TTC549 (cell line): ENCODE data around the gene PRDM1.
"Not testable (repeated sequence)": the region's sequence is repeated elsewhere in the genome, so short reads cannot be mapped to it uniquely, and the experiment has no call there.

Source experiments
- FAIRE-seq: peaks from 2 replicates; lab custom pipeline; 2012; peaks lifted over from hg19 to GRCh38; lab: Jason Lieb, UNC

Gene PRDM1

DNA sequence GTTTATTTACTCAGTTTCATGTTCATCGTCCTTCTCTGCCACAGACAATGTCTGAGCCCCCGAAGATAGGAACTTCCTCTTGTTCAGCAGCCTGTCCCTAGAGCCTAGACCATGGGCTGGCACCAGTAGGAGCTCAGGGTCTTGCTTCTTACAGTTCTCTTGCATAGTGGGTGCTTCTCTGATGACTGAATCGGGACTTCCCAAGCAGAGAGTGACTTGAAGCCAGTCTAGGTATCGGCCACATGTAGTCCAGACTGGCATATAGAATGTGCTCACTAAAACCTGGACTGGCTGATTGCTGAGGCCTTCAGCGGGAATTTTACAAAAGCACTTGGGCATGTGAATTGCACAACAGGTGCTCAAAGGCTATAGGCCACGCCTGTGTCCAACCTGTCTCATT is 52.0 kb downstream of the PRDM1 start:
- FAIRE-seq: no peak

DNA sequence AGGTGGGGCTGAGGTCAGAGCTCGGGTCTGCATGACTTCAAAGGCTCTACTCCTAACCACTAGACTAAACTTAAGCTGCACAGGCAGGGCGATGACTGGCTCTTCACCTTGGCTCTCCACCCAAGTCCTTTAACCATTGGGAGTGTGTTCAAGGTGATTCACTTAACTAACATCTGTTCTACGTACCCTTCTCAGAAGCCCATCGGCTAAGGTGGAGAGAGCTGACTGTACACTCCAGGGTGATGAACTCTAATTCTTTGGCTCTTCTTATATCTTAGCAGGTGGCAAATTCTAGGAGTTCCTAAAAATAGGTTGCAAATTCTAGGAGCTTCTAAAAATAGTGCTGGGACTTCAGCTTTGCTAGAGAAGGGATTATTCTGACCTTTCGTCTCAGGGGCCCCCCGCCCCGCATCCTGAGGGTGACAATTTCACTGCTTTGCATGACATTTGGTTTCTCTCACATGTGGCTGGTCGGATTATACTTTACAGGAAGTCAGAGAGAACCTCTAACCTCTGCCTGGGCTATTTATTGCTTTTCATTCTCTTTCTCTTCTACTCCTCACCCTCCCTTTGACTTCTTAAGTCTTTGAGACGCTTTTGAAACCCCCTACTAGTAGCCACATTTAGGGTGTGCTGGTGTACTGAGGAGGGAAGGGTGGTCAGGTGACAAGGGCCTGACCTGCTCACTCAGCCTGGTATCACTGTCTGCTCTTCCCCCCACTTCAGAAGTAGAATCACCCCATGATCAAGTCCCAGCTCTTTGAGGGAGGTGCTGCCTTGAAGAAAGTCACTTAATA is 55.5 kb downstream of the PRDM1 start:
- FAIRE-seq: no peak

- no peak for FAIRE-seq
Measured at GRCh38 chr6:106142876-106143431, 56.8 kb downstream of the PRDM1 start.

- FAIRE-seq: no peak
Measured at GRCh38 chr6:106143665-106144064, 57.5 kb downstream of the PRDM1 start.

DNA sequence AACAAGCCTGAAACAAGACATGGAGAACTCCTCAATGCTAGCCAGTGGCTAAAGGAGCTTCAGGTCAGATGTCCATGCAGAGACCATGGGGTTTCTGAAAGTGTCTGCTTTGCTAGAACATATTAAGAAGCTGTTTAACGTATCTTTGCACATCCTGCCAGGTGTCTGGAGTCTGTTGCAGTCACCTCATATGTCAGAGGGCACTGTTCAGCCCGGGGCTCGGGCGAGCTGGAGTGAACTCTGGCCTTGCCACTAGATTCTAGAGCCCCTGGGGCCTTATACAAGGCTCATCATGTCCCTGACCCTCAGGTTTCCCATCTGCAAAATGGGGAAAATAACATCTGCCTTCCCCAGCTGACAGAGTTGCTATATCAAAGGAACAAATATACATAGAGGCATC is 59.0 kb downstream of the PRDM1 start:
- no peak for FAIRE-seq

- no peak for FAIRE-seq
Measured at GRCh38 chr6:106145741-106146227, 59.6 kb downstream of the PRDM1 start.

DNA sequence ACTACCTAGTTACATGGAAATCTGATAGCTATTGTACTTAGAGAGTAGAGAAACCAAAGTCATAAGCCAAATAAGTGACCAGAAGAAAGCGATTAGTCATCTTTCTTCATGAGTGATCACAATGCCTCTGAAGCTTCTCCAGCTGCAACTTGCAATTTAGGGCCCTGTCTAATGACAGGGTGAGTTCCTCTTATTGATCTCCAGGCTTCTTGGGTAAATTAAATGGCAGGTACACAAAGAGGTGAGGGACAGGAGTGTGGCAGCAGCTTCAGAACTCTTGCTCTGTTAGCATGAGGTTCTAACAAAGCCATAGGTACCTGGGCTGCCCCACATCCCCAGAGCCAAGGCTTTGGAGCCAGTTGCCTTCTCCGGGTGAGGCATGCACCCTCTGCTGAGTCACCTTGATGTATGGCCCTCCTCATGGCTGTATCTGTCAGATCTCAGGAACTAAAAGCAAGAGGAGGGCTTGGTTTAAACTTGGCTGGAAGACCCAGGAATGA is 60.8 kb downstream of the PRDM1 start:
- no peak for FAIRE-seq

DNA sequence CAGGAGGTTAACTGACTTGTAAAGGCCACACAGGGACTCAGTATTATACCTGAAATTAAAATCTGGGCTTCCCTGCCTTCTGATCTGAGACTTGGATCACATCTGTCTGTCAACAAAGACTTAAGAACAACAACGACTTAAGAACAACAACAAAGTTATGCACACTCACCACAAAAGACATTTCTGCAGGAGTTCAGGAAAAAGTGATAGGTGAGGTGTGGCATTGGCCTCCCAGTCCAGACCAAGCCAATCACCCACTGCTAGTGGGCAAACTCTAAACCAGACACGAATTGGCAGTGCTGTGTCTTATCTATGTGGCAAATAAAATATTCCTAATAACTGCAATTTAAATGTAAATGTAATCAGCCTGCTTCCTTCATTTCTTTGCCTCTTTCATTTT is 61.3 kb downstream of the PRDM1 start:
- FAIRE-seq: no peak

DNA sequence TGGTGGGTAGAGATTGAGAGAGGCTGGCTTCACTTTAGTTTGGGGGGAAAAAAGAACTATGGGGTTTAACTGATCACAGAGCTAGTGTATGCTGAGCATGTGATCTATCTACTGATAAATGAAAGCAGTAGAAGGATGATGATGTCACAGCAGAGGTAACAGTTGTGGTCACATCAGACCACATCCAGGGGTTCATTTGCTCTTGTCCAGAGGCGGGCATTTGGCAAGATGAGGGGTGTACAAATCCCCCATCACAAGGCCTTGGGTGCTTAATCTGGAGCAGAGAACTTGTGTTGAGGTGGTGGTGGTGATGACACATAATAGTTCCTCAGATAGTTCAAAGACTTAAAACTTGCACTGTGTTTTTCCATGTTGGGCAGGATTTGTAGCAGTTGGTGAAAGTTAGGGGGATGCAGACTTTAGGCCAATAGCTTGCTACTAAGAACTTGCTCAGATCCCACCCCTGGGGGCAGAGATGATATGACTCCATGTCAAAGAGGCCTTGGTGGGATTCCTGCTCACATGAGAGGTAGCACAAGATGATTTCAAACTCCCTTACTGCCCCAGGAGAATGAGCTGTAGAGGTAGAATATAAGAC is 63.4 kb downstream of the PRDM1 start:
- no peak for FAIRE-seq

- not testable (repeated sequence) for FAIRE-seq
Measured at GRCh38 chr6:106152476-106152875, 66.3 kb downstream of the PRDM1 start.

- FAIRE-seq: no peak
Measured at GRCh38 chr6:106152952-106153351, 66.8 kb downstream of the PRDM1 start.

DNA sequence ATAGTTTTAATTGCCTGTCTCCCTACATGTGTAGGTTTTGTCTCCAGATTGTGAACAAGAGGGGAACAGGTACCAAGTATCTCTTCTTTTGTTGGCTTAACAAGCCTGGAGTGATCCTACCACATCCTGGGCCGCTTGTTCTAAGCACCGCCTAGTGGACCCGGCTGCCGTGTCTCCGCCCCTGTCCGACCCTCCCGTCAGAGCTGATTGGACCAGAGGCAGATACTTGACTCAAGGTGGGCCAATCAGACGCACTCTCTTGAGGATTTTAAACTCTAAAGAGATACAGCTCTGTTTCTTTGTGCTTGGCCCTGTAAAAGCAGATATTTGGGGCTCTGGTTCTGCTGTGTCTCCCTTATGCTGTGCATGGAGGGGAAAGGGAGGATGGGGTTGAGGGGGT is 68.2 kb downstream of the PRDM1 start:
- FAIRE-seq: no peak

GRCh38 chr6:106155219-106155830 is 69.2 kb downstream of the PRDM1 start:
- FAIRE-seq: no peak

GRCh38 chr6:106156413-106156812 is 70.3 kb downstream of the PRDM1 start:
- no peak for FAIRE-seq

DNA sequence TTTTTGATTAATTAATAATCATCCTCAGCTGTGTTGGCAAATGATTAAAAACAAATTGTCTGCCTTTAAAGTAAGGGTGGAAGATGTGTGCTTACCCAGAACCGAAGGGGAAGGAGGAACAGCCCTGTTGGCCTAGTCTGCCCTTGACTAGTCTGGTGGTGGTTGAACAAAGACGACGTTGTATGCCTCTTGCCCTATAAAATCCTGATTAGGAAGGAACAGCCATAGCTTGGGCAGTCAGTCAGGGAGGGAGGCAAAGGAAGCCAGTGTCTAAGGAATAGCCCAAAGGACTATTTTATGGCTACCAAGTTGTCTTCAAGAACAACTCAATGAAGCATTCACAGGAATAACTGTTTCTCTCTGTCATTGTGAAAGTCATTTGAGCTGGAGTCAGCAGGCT is 70.7 kb downstream of the PRDM1 start:
- FAIRE-seq: no peak

DNA sequence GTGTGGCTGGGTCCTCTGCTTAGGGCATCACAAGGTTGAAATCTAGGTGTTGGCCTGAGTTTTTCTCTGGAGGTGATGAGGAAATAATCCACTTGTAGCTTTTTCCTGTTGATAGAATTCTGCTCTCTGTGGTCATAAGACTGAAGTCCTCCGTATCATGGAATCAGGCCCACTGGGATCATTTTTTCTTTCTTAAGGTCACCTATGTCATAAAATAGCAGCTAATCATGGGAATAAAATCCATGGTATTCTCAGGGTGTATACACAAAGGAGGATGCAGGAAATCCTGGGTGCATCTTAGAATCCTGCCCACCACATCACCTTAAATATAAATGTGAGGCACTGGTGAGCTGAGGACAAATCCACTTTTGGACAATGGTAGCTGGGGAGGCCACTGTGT is 72.7 kb downstream of the PRDM1 start:
- FAIRE-seq: no peak
